Neuronal stem cell (in vitro differentiated cells): Measurements from ENCODE around the gene BNIP5.
A peak's percentile ranks its signal among the peaks of the same experiment; 100 is the strongest.
"Not testable (repeated sequence)": the region's sequence is repeated elsewhere in the genome, so short reads cannot be mapped to it uniquely, and the experiment has no call there.

Experiments used
- DNase-seq: peaks from one replicate; pipeline ENCODE4 v3.0.0-alpha.2; 2013; ENCODE audit warnings: low spot score
- H2AFZ ChIP-seq: one replicate; pipeline ENCODE4 v1.6.1; 2013; ENCODE audit warnings: mild to moderate bottlenecking, low read length, inconsistent platforms
- H2AK5ac ChIP-seq: 2 replicates; pipeline ENCODE4 v1.6.1; 2013; ENCODE audit warnings: low read depth, mild to moderate bottlenecking, inconsistent platforms, low read length, moderate library complexity, mixed read lengths
- H2BK120ac ChIP-seq: 2 replicates; pipeline ENCODE4 v1.6.1; 2013; ENCODE audit warnings: low read depth, mild to moderate bottlenecking, inconsistent platforms, low read length, moderate library complexity, mixed read lengths
- H2BK12ac ChIP-seq: one replicate; pipeline ENCODE4 v1.6.1; 2013; ENCODE audit warnings: low read length, inconsistent platforms
- H2BK15ac ChIP-seq: 2 replicates; pipeline ENCODE4 v1.6.1; 2013; ENCODE audit warnings: mild to moderate bottlenecking, low read length, inconsistent platforms, mixed read lengths
- H2BK5ac ChIP-seq: one replicate; pipeline ENCODE4 v1.6.1; 2013; ENCODE audit warnings: inconsistent platforms, mild to moderate bottlenecking, low read length, moderate library complexity
- H3K14ac ChIP-seq: one replicate; pipeline ENCODE4 v1.6.1; 2013; ENCODE audit warnings: low read length, inconsistent platforms
- H3K18ac ChIP-seq: 2 replicates; pipeline ENCODE4 v1.6.1; 2013; ENCODE audit warnings: low read length, inconsistent platforms
- H3K23ac ChIP-seq: 2 replicates; pipeline ENCODE4 v1.6.1; 2013; ENCODE audit warnings: low read depth, mild to moderate bottlenecking, mixed read lengths, low read length, inconsistent platforms; ENCODE audit not compliant: poor library complexity
- H3K27ac ChIP-seq: replicated peaks from 3 replicates; pipeline ENCODE4 v1.5.1; 2013; ENCODE audit warnings: low read length, inconsistent platforms
- H3K27me3 ChIP-seq, 3 experiments: 2 replicates each; pipeline ENCODE4 v1.6.1; 2013; ENCODE audit warnings: low read length in 3 of 3, mild to moderate bottlenecking in 2 of 3, inconsistent platforms in 1 of 3, low read depth in 1 of 3, mixed read lengths in 1 of 3, moderate library complexity in 1 of 3; ENCODE audit not compliant: control insufficient read depth in 3 of 3, insufficient read depth in 3 of 3
- H3K36me3 ChIP-seq, 2 donors: replicated peaks in 1 of 2; 2 replicates each; pipeline ENCODE4 v1.6.1; 2013; ENCODE audit warnings: low read length in 2 of 2; ENCODE audit not compliant: control insufficient read depth in 2 of 2, insufficient read depth in 2 of 2
- H3K4ac ChIP-seq: 2 replicates; pipeline ENCODE4 v1.6.1; 2013; ENCODE audit warnings: inconsistent platforms, mild to moderate bottlenecking, low read length, moderate library complexity
- H3K4me1 ChIP-seq, 2 donors: 1 replicate in 1 of 2; 2 replicates in 1 of 2; pipeline ENCODE4 v1.6.1; 2013; ENCODE audit warnings: low read length in 2 of 2, low read depth in 1 of 2; ENCODE audit not compliant: control insufficient read depth in 2 of 2, insufficient read depth in 1 of 2
- H3K4me2 ChIP-seq: one replicate; pipeline ENCODE4 v1.6.1; 2013; ENCODE audit warnings: mild to moderate bottlenecking, low read length, inconsistent platforms; ENCODE audit not compliant: insufficient read depth, poor library complexity, severe bottlenecking
- H3K4me3 ChIP-seq, 2 donors: 2 replicates each; pipeline ENCODE4 v1.5.1; 2013; ENCODE audit warnings: low read length in 2 of 2, mild to moderate bottlenecking in 2 of 2, inconsistent platforms in 1 of 2, moderate library complexity in 1 of 2
- H3K79me1 ChIP-seq: one replicate; pipeline ENCODE4 v1.6.1; 2013; ENCODE audit warnings: low read depth, mild to moderate bottlenecking, inconsistent platforms, low read length, moderate library complexity
- H3K9ac ChIP-seq: one replicate; pipeline ENCODE4 v1.6.1; 2013; ENCODE audit warnings: mild to moderate bottlenecking, low read depth, low read length, inconsistent platforms; ENCODE audit not compliant: poor library complexity
- H3K9me3 ChIP-seq, 2 donors: replicated peaks in 1 of 2; 2 replicates each; pipeline versions ENCODE3 to v1.6.1; 2013; ENCODE audit warnings: low read length in 2 of 2, mild to moderate bottlenecking in 2 of 2, inconsistent platforms in 1 of 2, low read depth in 1 of 2, mixed read lengths in 1 of 2, moderate library complexity in 1 of 2; ENCODE audit not compliant: control insufficient read depth in 2 of 2, insufficient read depth in 1 of 2
- H4K8ac ChIP-seq: one replicate; pipeline ENCODE4 v1.6.1; 2013; ENCODE audit warnings: low read depth, mild to moderate bottlenecking, inconsistent platforms, low read length, moderate library complexity
- H4K91ac ChIP-seq: one replicate; pipeline ENCODE4 v1.6.1; 2013; ENCODE audit warnings: low read length, low read depth, mild to moderate bottlenecking, inconsistent platforms; ENCODE audit not compliant: poor library complexity
- WGBS, 2 donors: extraction: QIAGEN DNeasy Blood & Tissue Kit; methylation state at CpG; one replicate each; pipeline ENCODE4 v1.1.7; 2013; ENCODE audit warnings: missing lambda C conversion rate in 2 of 2, mixed read lengths in 1 of 2; ENCODE audit not compliant: insufficient read length in 2 of 2, insufficient replicate concordance in 1 of 2; ENCODE audit errors: extremely low coverage in 2 of 2; 5-methylcytosine and 5-hydroxymethylcytosine counted together

Gene BNIP5

GRCh38 chr6:36367743-36368142 is 31.1 kb upstream of the BNIP5 start:
- Histone ChIP-seq H3K4me1 (no peaks in the 10 kb centered on the region), H3K9me3 (no peaks in the 10 kb centered on the region), H2BK15ac (no peak overlapping the region), H2AFZ (no peak overlapping the region), H2BK120ac (no peak overlapping the region), H3K9ac (no peak overlapping the region), H2AK5ac (no peak overlapping the region), H3K4me2 (no peak overlapping the region), H3K18ac (no peak overlapping the region), H3K36me3 (no peaks in the 10 kb centered on the region), H3K27me3 (peaks cover 0 to 21% (median 0%) of the 10 kb centered on the region in 3 experiments), H3K23ac (no peak overlapping the region), H3K79me1 (no peaks in the 10 kb centered on the region), H3K14ac (no peak overlapping the region), H3K4ac (no peak overlapping the region), H3K27ac (no peak overlapping the region), H3K4me3 (no peak overlapping the region), H2BK12ac (no peak overlapping the region), H4K91ac (no peak overlapping the region), H2BK5ac (no peak overlapping the region), H4K8ac (no peak overlapping the region)
- no CpG with 5 or more reads among the region's 3 CpGs for WGBS, 2 donors
- no peak for DNase-seq

GRCh38 chr6:36364669-36365479 is 28.2 kb upstream of the BNIP5 start:
- WGBS, 2 donors, result no CpG with 5 or more reads among the region's 19 CpGs
- H2AFZ ChIP-seq, result no peak overlapping the region
- H3K14ac ChIP-seq, result no peak overlapping the region

GRCh38 chr6:36364061-36364635 is 27.5 kb upstream of the BNIP5 start:
- H3K4me3 ChIP-seq, H2BK12ac ChIP-seq, H2AFZ ChIP-seq, H3K9ac ChIP-seq, H2AK5ac ChIP-seq, H3K4ac ChIP-seq, H4K8ac ChIP-seq, H2BK5ac ChIP-seq, H3K14ac ChIP-seq, H3K9me3 ChIP-seq, H3K18ac ChIP-seq, H3K4me2 ChIP-seq, H3K27ac ChIP-seq, H3K79me1 ChIP-seq, H2BK120ac ChIP-seq, H3K4me1 ChIP-seq, H3K23ac ChIP-seq, H2BK15ac ChIP-seq, H4K91ac ChIP-seq, DNase-seq, H3K36me3 ChIP-seq: not testable (repeated sequence)
- H3K27me3 ChIP-seq, result peaks cover 0 to 13% (median 0%) of the 10 kb centered on the region in 3 experiments
- WGBS, 2 donors, result no CpG with 5 or more reads among the region's 34 CpGs

More at GRCh38 chr6:36364669-36365479, 28.2 kb upstream of the BNIP5 start:
- no peak overlapping the region for H3K9ac ChIP-seq
- H3K23ac ChIP-seq, result no peak overlapping the region
- no peak overlapping the region for H2BK12ac ChIP-seq
- H2BK15ac ChIP-seq, result no peak overlapping the region
- DNase-seq, result no peak
- H3K27me3 ChIP-seq, result peaks cover 0 to 17% (median 0%) of the 10 kb centered on the region in 3 experiments
- peaks cover 0 to 3% of the 10 kb centered on the region in 2 donors for H3K4me1 ChIP-seq
- H3K27ac ChIP-seq, result no peak overlapping the region
- H3K36me3 ChIP-seq, result no peaks in the 10 kb centered on the region
- H3K79me1 ChIP-seq, result no peaks in the 10 kb centered on the region
- no peak overlapping the region for H3K4me2 ChIP-seq
- no peak overlapping the region for H3K4me3 ChIP-seq
- H3K4ac ChIP-seq, result no peak overlapping the region
- H3K18ac ChIP-seq, result peak overlapping the region; percentile 48
- H4K91ac ChIP-seq, result no peak overlapping the region
- H2AK5ac ChIP-seq, result peak overlapping the region; percentile 37
- no peak overlapping the region for H2BK120ac ChIP-seq
- no peak overlapping the region for H4K8ac ChIP-seq
- H2BK5ac ChIP-seq, result no peak overlapping the region
- no peaks in the 10 kb centered on the region for H3K9me3 ChIP-seq

- H2BK120ac ChIP-seq, result peak overlapping the region; percentile 2
- not testable (repeated sequence) for H3K18ac ChIP-seq, H2BK5ac ChIP-seq, H3K9ac ChIP-seq, H3K4me3 ChIP-seq, H4K8ac ChIP-seq, H2BK15ac ChIP-seq, H4K91ac ChIP-seq, H3K36me3 ChIP-seq, H3K4me1 ChIP-seq, H3K27me3 ChIP-seq, H3K9me3 ChIP-seq, H2AFZ ChIP-seq, H3K27ac ChIP-seq, H3K4me2 ChIP-seq, H2AK5ac ChIP-seq, H2BK12ac ChIP-seq, H3K79me1 ChIP-seq, DNase-seq, H3K4ac ChIP-seq, H3K23ac ChIP-seq
- peak overlapping the region; percentile 8 for H3K14ac ChIP-seq
- WGBS, 2 donors, result no CpG with 5 or more reads among the region's 13 CpGs
These were observed 26.7 kb upstream of the BNIP5 start for GRCh38 chr6:36363371-36363752.
